ENCODE results near the gene FNBP1L. TPM values are rescaled to one million over a fixed set of nuclear protein-coding genes. Genes with fewer than 3 reads are reported as not detected.
A peak's percentile ranks its signal among the peaks of the same experiment; 100 is the strongest.

Gene FNBP1L
- total RNA-seq, 1 donor from 2014 or later: 47.3 TPM

DNA sequence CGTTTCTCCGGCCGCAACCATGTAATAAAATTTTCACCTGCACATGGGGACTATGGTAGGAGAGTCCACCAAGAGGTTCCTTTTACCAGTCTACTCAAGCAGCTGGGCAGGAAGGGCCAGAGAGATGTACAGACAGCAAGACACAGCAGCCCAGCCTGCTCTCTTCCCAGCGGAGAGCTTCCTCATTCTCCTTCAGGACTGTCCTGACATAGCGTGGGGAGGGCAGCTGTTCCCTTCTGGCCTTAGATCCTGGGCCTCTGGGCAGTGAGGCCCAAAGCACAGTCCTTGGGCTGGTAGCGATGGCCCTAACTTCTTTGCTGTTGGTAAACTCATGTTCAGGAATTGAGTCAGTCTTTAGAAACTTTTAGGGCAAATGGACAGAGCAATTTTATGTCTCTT is 144.6 kb downstream of the FNBP1L start:
- peak overlapping the region; percentile 65 for H3K27ac Mint-ChIP-seq (ENCODE audit: unreplicated experiment)
- DNase-seq (ENCODE audit: low spot score): no peak

DNA sequence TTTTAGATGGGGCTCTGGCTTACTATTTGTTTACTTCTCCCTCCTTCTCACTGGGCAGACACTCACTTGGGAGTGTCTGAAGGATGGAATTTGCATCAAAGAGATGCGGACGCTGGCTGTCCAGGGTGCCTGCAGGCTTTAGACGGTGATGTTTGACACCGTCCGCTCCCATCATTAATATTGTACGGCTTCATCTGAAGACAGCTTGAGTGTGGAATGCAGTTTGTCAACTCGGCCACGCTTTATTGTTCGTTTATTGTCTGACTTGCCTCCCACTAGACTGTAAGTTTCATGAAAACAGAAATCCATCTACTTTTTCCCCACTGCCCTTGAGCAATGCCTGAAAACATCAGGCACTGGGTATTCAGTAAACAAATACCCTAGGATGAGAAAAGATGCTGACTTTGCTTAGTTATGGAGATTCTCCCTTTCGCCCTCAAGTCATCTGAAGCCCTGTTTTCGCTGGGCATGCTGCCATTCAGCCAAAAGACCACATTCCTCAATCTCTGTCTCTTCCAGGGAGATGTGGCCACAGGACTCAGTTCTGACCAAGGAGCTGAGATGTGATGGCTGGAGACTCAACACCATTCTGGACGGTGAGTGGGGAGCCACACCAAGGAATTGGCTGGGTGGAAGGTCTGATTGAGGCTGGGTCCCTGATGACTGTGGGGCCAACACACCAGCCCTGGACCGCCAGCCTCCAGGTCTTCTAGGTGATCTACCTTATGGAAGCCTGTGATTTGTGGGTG is 146.1 kb downstream of the FNBP1L start:
- H3K27ac Mint-ChIP-seq (ENCODE audit: unreplicated experiment): no peak overlapping the region
- DNase-seq (ENCODE audit: low spot score): no peak
- H3K27me3 Mint-ChIP-seq (ENCODE audit: low read depth): no peaks in the 10 kb centered on the region
- no peak overlapping the region for H3K4me3 Mint-ChIP-seq (ENCODE audit: unreplicated experiment)
- peaks cover 7% of the 10 kb centered on the region for H3K36me3 Mint-ChIP-seq (ENCODE audit: low read depth)
- H3K9me3 Mint-ChIP-seq (ENCODE audit: low read depth): no peaks in the 10 kb centered on the region
- peaks cover 79% of the 10 kb centered on the region for H3K4me1 Mint-ChIP-seq (ENCODE audit: low read depth)
- TF ChIP-seq, protein P1, sequence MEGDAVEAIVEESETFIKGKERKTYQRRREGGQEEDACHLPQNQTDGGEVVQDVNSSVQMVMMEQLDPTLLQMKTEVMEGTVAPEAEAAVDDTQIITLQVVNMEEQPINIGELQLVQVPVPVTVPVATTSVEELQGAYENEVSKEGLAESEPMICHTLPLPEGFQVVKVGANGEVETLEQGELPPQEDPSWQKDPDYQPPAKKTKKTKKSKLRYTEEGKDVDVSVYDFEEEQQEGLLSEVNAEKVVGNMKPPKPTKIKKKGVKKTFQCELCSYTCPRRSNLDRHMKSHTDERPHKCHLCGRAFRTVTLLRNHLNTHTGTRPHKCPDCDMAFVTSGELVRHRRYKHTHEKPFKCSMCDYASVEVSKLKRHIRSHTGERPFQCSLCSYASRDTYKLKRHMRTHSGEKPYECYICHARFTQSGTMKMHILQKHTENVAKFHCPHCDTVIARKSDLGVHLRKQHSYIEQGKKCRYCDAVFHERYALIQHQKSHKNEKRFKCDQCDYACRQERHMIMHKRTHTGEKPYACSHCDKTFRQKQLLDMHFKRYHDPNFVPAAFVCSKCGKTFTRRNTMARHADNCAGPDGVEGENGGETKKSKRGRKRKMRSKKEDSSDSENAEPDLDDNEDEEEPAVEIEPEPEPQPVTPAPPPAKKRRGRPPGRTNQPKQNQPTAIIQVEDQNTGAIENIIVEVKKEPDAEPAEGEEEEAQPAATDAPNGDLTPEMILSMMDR (IDR thresholded peaks at IDR 0.05): no peak

More for the DNA sequence above, 144.6 kb downstream of the FNBP1L start:
- no peak overlapping the region for H3K4me3 Mint-ChIP-seq (ENCODE audit: unreplicated experiment)
- peaks cover 77% of the 10 kb centered on the region for H3K4me1 Mint-ChIP-seq (ENCODE audit: low read depth)
- H3K36me3 Mint-ChIP-seq (ENCODE audit: low read depth): peaks cover 21% of the 10 kb centered on the region
- TF ChIP-seq, protein P1 (IDR thresholded peaks at IDR 0.05): no peak
- no peaks in the 10 kb centered on the region for H3K27me3 Mint-ChIP-seq (ENCODE audit: low read depth)
- H3K9me3 Mint-ChIP-seq (ENCODE audit: low read depth): no peaks in the 10 kb centered on the region

DNA sequence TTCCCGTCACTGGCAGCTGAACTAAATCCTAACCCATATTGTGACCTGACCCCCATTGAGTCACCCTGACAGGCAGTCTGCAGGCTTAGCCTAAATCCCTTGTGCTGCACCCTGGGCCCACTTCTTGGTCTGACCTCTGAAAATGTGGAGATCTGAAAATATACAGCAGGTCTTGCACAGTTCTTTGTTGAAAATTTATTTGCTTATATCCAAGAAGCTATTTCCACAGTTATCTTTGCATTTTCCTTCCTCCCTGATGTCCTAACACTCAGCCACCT is 146.6 kb downstream of the FNBP1L start:
- H3K4me1 Mint-ChIP-seq (ENCODE audit: low read depth): peaks cover 78% of the 10 kb centered on the region
- H3K4me3 Mint-ChIP-seq (ENCODE audit: unreplicated experiment): no peak overlapping the region
- TF ChIP-seq, protein P1 (IDR thresholded peaks at IDR 0.05): no peak
- H3K9me3 Mint-ChIP-seq (ENCODE audit: low read depth): no peaks in the 10 kb centered on the region
- no peak for DNase-seq (ENCODE audit: low spot score)
- no peak overlapping the region for H3K27ac Mint-ChIP-seq (ENCODE audit: unreplicated experiment)
- no peaks in the 10 kb centered on the region for H3K27me3 Mint-ChIP-seq (ENCODE audit: low read depth)
- H3K36me3 Mint-ChIP-seq (ENCODE audit: low read depth): peaks cover 2% of the 10 kb centered on the region

DNA sequence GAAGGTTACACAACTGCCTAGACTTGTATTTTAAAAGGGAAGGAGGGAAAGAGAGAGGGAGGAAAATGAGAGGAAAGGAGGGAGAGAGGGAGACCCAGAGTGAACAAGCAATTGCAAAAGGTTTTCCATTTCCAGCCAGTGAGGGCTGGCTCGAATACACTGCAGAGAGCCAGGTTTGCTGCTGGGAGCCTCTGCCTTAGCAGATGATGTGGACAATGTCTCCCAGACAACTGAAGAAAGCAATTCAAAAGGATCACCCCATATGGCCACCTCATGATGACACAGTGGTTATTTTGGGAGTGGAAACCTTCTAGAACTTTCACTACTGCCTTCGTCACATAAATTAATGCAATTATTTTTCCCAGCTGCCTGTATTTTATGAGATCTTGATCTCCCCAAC is 147.3 kb downstream of the FNBP1L start:
- H3K4me1 Mint-ChIP-seq (ENCODE audit: low read depth): peaks cover 78% of the 10 kb centered on the region
- no peaks in the 10 kb centered on the region for H3K9me3 Mint-ChIP-seq (ENCODE audit: low read depth)
- no peak overlapping the region for H3K4me3 Mint-ChIP-seq (ENCODE audit: unreplicated experiment)
- no peaks in the 10 kb centered on the region for H3K27me3 Mint-ChIP-seq (ENCODE audit: low read depth)
- H3K36me3 Mint-ChIP-seq (ENCODE audit: low read depth): peaks cover 1% of the 10 kb centered on the region
- DNase-seq (ENCODE audit: low spot score): no peak
- peak overlapping the region; percentile 59 for H3K27ac Mint-ChIP-seq (ENCODE audit: unreplicated experiment)
- TF ChIP-seq, protein P1 (IDR thresholded peaks at IDR 0.05): no peak

DNA sequence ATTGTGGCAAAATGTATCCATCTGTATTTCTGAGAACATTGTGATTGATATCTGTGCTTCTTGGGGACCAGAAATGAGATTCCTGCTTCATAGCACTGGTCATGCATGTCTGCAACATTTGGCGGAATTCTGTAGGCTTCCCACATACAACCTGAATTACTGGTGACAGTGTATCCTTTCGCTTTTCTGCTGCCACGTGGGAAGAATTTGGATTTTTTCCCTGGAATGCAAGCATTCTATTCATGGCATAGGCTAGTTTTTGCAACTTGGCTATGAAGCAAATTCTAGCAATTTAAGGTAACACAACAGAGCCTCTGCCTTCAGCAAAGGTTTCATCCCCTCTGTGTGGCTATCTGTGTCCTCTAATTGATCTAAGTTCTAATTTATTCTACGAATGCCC is 147.8 kb downstream of the FNBP1L start:
- Mint-ChIP-seq H3K27ac (ENCODE audit: unreplicated experiment) (no peak overlapping the region), H3K9me3 (ENCODE audit: low read depth) (no peaks in the 10 kb centered on the region), H3K4me1 (ENCODE audit: low read depth) (peaks cover 76% of the 10 kb centered on the region), H3K4me3 (ENCODE audit: unreplicated experiment) (no peak overlapping the region), H3K27me3 (ENCODE audit: low read depth) (no peaks in the 10 kb centered on the region), H3K36me3 (ENCODE audit: low read depth) (peaks cover 1% of the 10 kb centered on the region)
- DNase-seq (ENCODE audit: low spot score): no peak
- TF ChIP-seq, protein P1 (IDR thresholded peaks at IDR 0.05): no peak
